CD8-positive, alpha-beta memory T cell (primary cell): ENCODE measurements around the gene NANOS2. TPM values are rescaled to one million over a fixed set of nuclear protein-coding genes. Genes with fewer than 3 reads are reported as not detected.

ENCODE experiments used
- CTCF ChIA-PET: fragments of 350-600 bp; sonication (Branson Sonifier 250); formaldehyde crosslinking; loops from one replicate; lab custom pipeline; 2021; ENCODE audit warnings: antibody characterized with exemption; lab: Charles Lee
- POLR2A ChIA-PET: fragments of 350-600 bp; sonication (Branson Sonifier 250); formaldehyde crosslinking; loops from one replicate; lab custom pipeline; 2021; ENCODE audit warnings: antibody characterized with exemption; lab: Charles Lee
- DNase-seq, 5 donors: peaks; one replicate each; pipeline versions ENCODE4 v3.0.0 to v3.0.0-alpha.2; 2020 to 2022; ENCODE audit warnings: mixed read lengths in 1 of 5
- H3K27ac ChIP-seq: one replicate; pipeline ENCODE4 v1.7.0; 2013; ENCODE audit warnings: low read depth, mild to moderate bottlenecking, low read length, moderate library complexity
- H3K27me3 ChIP-seq: 2 replicates; pipeline ENCODE4 v1.7.0; 2013; ENCODE audit warnings: low read length, mild to moderate bottlenecking; ENCODE audit not compliant: insufficient read depth, poor library complexity, severe bottlenecking
- H3K36me3 ChIP-seq: 2 replicates; pipeline ENCODE4 v1.7.0; 2013; ENCODE audit warnings: mild to moderate bottlenecking, low read length, moderate library complexity; ENCODE audit not compliant: insufficient read depth
- H3K4me1 ChIP-seq: 2 replicates; pipeline ENCODE4 v1.7.0; 2013; ENCODE audit warnings: mild to moderate bottlenecking, low read length, moderate library complexity; ENCODE audit not compliant: insufficient read depth
- H3K4me3 ChIP-seq: 2 replicates; pipeline ENCODE4 v1.7.0; 2013; ENCODE audit warnings: mild to moderate bottlenecking, low read length
- H3K9me3 ChIP-seq: 2 replicates; pipeline ENCODE4 v1.7.0; 2013; ENCODE audit warnings: mild to moderate bottlenecking, low read length
- H3K27ac Mint-ChIP-seq, 8 donors: one replicate each; pipeline ENCODE4 v1.8.0; 2020 to 2021; ENCODE audit warnings: mixed read lengths in 8 of 8, mild to moderate bottlenecking in 6 of 8, inconsistent platforms in 3 of 8, moderate library complexity in 3 of 8
- H3K27me3 Mint-ChIP-seq, 2 donors: one replicate each; pipeline ENCODE4 v1.8.0; 2020 to 2021; ENCODE audit warnings: mixed read lengths in 2 of 2, mild to moderate bottlenecking in 1 of 2, moderate library complexity in 1 of 2
- H3K36me3 Mint-ChIP-seq, 3 donors: one replicate each; pipeline ENCODE4 v1.8.0; 2020 to 2021; ENCODE audit warnings: mixed read lengths in 3 of 3, inconsistent platforms in 1 of 3, mild to moderate bottlenecking in 1 of 3
- H3K4me1 Mint-ChIP-seq, 3 donors: one replicate each; pipeline ENCODE4 v1.8.0; 2020 to 2021; ENCODE audit warnings: mixed read lengths in 3 of 3, inconsistent platforms in 1 of 3, mild to moderate bottlenecking in 1 of 3
- H3K4me3 Mint-ChIP-seq, 7 donors: one replicate each; pipeline ENCODE4 v1.8.0; 2020 to 2021; ENCODE audit warnings: mixed read lengths in 7 of 7, mild to moderate bottlenecking in 6 of 7, moderate library complexity in 4 of 7, inconsistent platforms in 2 of 7
- H3K9me3 Mint-ChIP-seq, 5 donors: one replicate each; pipeline ENCODE4 v1.8.0; 2020 to 2022; ENCODE audit warnings: mixed read lengths in 5 of 5, mild to moderate bottlenecking in 3 of 5, moderate library complexity in 2 of 5, inconsistent platforms in 1 of 5
- polyA plus RNA-seq: library from polyadenylated mRNA; unstranded; fragments of 300-500 nt; fragmentation: Illumina TruSeq; gene quantifications from one replicate; pipeline ENCODE4 v1.2.3, GENCODE V29; 2021
- total RNA-seq, 2 experiments: library from RNA; stranded (reverse); gene quantifications; one replicate each; pipeline ENCODE4 v1.2.3, GENCODE V29; 2021

NANOS2 gene
- total and polyA plus RNA-seq, 3 experiments from 2014 or later = not detected

DNA sequence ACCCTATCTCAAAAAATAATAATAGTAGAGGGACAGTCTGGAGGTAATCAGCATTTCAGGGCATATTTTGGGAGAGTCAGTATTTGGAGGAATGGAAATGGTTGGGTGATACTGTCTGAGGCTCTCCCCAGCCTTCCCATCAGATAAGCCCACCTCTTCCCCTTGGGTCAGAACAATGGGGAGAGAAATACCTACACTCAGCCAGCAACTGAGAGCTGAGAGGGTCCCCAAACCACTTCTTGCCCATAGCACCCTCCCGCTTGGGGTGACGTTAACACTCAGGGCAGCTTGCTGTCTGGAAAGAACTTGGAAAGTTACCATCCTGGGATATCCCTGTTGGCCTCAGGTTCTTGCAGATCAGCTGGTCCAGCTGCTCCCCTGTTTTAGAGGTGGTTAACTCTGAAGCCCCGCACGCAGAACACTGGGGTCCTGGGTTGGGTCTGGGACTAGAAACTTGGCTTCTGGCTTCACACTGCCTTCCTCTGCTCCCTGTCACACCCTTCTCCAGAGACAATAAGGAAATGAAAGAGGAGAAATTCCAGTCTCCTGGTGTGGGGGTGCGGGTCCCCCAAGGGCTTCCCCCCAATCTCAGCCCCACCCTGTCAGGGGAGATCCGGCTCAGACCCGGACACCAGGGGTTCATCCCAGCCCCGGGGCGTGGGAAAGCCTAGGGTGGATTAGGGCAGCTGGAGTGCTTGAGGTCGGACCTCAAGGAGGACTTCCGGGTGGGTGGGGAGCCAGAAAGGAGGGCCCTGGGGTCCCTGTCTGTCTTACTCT, 48.0 kb downstream of the NANOS2 start:
- peaks cover 4% of the 10 kb centered on the region for H3K27me3 ChIP-seq
- Mint-ChIP-seq H3K27ac (no peak overlapping the region), H3K27me3 (peaks cover 12 to 18% of the 10 kb centered on the region in 2 donors), H3K9me3 (no peaks in the 10 kb centered on the region), H3K36me3 (peaks cover 0 to 10% (median 0%) of the 10 kb centered on the region in 3 donors), H3K4me1 (peaks cover 17 to 28% (median 21%) of the 10 kb centered on the region in 3 donors), H3K4me3 (no peak overlapping the region)
- DNase-seq = no peak
- ChIA-PET CTCF (interaction anchor here (1.0 kb wide), 1 partner anchor 16 kb away, joined by 3 read pairs; no protein-coding TSS in a partner anchor), POLR2A (interaction anchor here (4.2 kb wide), 1 partner anchor 19 kb away, joined by 22 read pairs; the partner anchor contains the start of gene IRF2BP1)
- no peak overlapping the region for H3K4me3 ChIP-seq
- no peaks in the 10 kb centered on the region for H3K9me3 ChIP-seq
- H3K4me1 ChIP-seq = peaks cover 16% of the 10 kb centered on the region
- H3K27ac ChIP-seq = no peak overlapping the region
- H3K36me3 ChIP-seq = no peaks in the 10 kb centered on the region

DNA sequence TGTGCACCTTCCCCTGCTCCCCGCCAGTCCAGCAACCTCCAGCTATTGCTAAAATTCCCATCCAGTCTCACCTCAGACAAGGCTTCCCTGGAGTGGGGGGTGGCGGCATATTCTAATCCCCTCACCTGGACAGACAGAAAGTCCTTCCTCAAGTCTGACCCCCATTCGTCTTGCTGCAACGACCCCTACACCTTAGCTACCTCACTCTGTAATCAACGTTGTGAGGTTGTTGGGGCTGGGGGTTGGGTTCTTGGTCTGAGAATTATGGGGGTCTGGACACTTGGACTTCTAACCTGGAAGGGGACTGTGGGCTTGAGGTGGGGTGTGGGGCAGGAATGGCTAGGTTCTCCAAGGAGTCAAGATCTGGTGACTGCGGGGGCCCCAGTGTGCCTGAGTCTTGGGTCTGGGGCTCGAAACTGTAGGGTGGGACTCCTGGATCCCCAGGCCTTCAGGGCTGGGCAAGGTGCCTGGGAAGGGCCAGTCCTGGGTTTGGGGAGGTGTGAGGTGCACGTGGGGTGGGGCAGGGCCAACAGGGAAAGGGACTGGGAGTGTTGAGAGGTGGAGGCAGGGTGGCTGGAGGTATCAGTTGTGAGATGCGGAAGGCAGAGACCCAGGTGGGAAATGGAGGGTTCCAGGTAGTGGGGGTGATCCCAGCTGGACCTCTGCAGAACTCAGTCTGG, 49.2 kb downstream of the NANOS2 start:
- Mint-ChIP-seq H3K9me3 (no peaks in the 10 kb centered on the region), H3K27me3 (peaks cover 12 to 18% of the 10 kb centered on the region in 2 donors), H3K36me3 (peaks cover 0 to 12% (median 0%) of the 10 kb centered on the region in 3 donors), H3K4me1 (peaks cover 23 to 36% (median 24%) of the 10 kb centered on the region in 3 donors), H3K4me3 (peak overlapping the region in 4 of 7 donors; percentile 11 to 63 (median 46)), H3K27ac (no peak overlapping the region)
- H3K4me3 ChIP-seq = no peak overlapping the region
- H3K36me3 ChIP-seq = no peaks in the 10 kb centered on the region
- peaks cover 4% of the 10 kb centered on the region for H3K27me3 ChIP-seq
- no peaks in the 10 kb centered on the region for H3K9me3 ChIP-seq
- DNase-seq = peak in 1 of 5 donors; percentile 35
- H3K27ac ChIP-seq = no peak overlapping the region
- POLR2A ChIA-PET = interaction anchor here (4.2 kb wide), 1 partner anchor 21 kb away, joined by 22 read pairs; the partner anchor contains the start of gene IRF2BP1
- H3K4me1 ChIP-seq = peaks cover 16% of the 10 kb centered on the region
- CTCF ChIA-PET = interaction anchor here (1.0 to 2.4 kb wide), 4 partner anchors 14 to 96 kb away, joined by 3 to 11 read pairs (median 3); partner anchors contain the start of gene SIX5

DNA sequence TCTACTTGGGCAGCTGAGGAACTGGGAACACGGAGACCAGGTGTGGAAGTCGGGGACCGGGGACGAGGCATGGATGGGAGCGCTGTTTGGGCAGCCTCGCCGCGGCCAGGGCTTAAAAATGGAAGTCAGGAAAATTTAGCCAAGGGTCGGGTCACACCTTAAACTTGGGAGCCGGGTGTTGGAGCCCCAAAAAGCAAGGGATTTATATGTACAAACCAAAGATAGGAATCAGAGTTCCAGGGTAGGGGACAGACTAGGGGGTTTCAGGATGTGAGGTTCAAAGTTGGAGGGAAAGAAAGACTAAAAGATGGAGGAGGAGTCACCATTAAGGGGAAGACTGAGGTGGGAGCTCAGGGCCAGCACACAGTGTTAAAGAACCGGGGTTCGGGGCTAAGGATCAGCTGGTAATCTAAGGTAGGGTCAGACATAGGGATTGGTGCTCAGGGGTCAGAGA, 49.9 kb downstream of the NANOS2 start:
- Mint-ChIP-seq H3K4me3 (peak overlapping the region; percentile 53 to 85 (median 63)), H3K9me3 (no peaks in the 10 kb centered on the region), H3K4me1 (peaks cover 23 to 36% (median 24%) of the 10 kb centered on the region in 3 donors), H3K27me3 (peaks cover 12 to 18% of the 10 kb centered on the region in 2 donors), H3K27ac (peak overlapping the region in 3 of 8 donors; percentile 64 to 84 (median 82)), H3K36me3 (peaks cover 0 to 14% (median 0%) of the 10 kb centered on the region in 3 donors)
- Histone ChIP-seq H3K27ac (peak overlapping the region; percentile 18), H3K27me3 (peaks cover 4% of the 10 kb centered on the region), H3K9me3 (no peaks in the 10 kb centered on the region), H3K36me3 (no peaks in the 10 kb centered on the region), H3K4me1 (peaks cover 16% of the 10 kb centered on the region), H3K4me3 (no peak overlapping the region)
- CTCF ChIA-PET = interaction anchor here (1.0 to 3.0 kb wide), 7 partner anchors 14 to 95 kb away, joined by 3 to 20 read pairs (median 3); partner anchors contain the start of genes IRF2BP1, MYPOP and SIX5
- POLR2A ChIA-PET = interaction anchor here (4.2 kb wide), 1 partner anchor 21 kb away, joined by 22 read pairs; the partner anchor contains the start of gene IRF2BP1
- no peak for DNase-seq

DNA sequence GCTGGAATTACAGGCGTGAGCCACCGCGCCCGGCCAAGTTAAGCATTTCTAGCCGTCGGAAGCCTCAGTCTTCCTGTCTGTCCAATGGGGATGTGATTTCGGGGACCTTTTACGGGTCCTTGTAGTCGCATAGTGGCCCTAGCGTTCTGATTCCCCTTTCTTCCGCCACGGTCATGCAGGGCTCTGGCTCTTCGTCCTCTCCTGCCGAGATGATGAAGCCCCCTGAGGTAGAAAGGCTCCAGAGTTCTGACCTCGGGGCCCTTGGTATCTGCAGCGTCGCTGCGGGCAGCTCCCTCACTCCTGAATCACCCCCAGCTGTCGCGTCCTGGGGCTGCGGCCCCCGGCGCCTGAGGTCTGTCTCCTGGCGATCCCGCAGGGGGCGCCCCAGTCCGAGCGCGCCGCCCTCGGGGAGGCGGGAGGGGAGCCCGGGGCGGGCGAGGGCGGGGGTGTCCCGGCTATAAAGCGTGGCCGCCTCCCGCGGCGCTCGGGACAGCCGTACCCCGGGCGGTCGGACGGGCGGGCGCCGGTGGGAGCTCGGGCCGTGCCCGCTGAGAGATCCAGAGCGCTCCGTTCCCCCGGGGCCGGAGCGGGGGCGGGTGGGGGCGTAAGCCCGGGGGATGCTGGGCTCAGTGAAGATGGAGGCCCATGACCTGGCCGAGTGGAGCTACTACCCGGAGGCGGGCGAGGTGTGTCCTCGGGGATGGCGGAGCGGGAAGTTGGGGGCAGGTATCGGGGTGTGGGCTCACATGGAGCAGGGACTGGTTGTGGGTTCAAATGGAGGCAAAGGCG, 50.5 kb downstream of the NANOS2 start, which contains the start of gene FOXA3:
Gene FOXA3, plus strand, starts transcription at position 487 of the 789 bp plus-strand sequence. Its CDS starts 131 bp downstream, at position 618.
- Mint-ChIP-seq H3K4me1 (peaks cover 23 to 36% (median 24%) of the 10 kb centered on the region in 3 donors), H3K27ac (peak within 1 kb of the TSS; percentile 84 to 99 (median 93)), H3K9me3 (no peaks in the 10 kb centered on the region), H3K4me3 (peak within 1 kb of the TSS; percentile 88 to 96 (median 92)), H3K27me3 (peaks cover 12 to 18% of the 10 kb centered on the region in 2 donors), H3K36me3 (peaks cover 0 to 21% (median 0%) of the 10 kb centered on the region in 3 donors)
- Histone ChIP-seq H3K27ac (peak within 1 kb of the TSS; percentile 29), H3K4me1 (peaks cover 16% of the 10 kb centered on the region), H3K4me3 (peak within 1 kb of the TSS; percentile 71), H3K36me3 (no peaks in the 10 kb centered on the region), H3K9me3 (no peaks in the 10 kb centered on the region), H3K27me3 (peaks cover 4% of the 10 kb centered on the region)
- DNase-seq = peak; percentile 46 to 71 (median 50)
- ChIA-PET CTCF (interaction anchor here (0.7 to 3.0 kb wide), 12 partner anchors 15 to 222 kb away, joined by 3 to 20 read pairs (median 3); partner anchors contain the start of genes IRF2BP1, MYPOP and SIX5), POLR2A (interaction anchor here (0.6 to 4.2 kb wide), 10 partner anchors 16 to 483 kb away, joined by 3 to 22 read pairs (median 4); partner anchors contain the start of genes CCDC61, DMWD, IRF2BP1 and MYPOP)

DNA sequence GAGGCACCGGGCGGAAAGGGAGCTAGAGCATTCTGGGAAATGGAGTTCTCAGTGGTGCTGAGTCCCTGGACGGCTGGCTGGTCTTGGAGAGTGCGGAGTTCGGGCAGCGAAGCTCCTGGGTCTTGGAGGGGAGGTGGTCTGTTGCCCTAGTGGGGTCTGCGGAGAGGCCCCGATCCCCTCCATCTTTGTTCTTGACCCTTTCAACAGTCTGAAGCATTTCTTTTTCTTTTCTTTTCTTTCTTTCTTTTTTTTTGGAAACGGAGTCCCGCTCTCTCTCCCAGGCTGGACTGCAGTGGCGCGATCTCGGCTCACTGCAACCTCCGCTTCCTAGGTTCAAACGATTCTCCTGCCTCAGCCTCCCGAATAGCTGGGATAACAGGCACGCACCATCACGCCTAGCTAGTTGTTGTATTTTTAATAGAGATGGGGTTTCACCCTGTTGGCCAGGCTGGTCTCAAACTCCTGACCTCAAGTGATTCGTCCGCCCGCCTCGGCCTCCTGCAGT, 51.2 kb downstream of the NANOS2 start:
- CTCF ChIA-PET = interaction anchor here (0.7 to 3.0 kb wide), 8 partner anchors 16 to 222 kb away, joined by 3 to 20 read pairs (median 6); partner anchors contain the start of genes IRF2BP1, MYPOP and SIX5
- Mint-ChIP-seq H3K27me3 (peaks cover 12 to 18% of the 10 kb centered on the region in 2 donors), H3K36me3 (peaks cover 0 to 26% (median 0%) of the 10 kb centered on the region in 3 donors), H3K4me3 (peak overlapping the region; percentile 88 to 96 (median 92)), H3K9me3 (no peaks in the 10 kb centered on the region), H3K4me1 (peaks cover 24 to 37% (median 24%) of the 10 kb centered on the region in 3 donors), H3K27ac (peak overlapping the region; percentile 84 to 99 (median 93))
- peak overlapping the region; percentile 29 for H3K27ac ChIP-seq
- DNase-seq = no peak
- H3K36me3 ChIP-seq = no peaks in the 10 kb centered on the region
- POLR2A ChIA-PET = interaction anchor here (0.6 to 4.2 kb wide), 10 partner anchors 17 to 484 kb away, joined by 3 to 22 read pairs (median 4); partner anchors contain the start of genes CCDC61, DMWD, IRF2BP1 and MYPOP
- peaks cover 4% of the 10 kb centered on the region for H3K27me3 ChIP-seq
- no peaks in the 10 kb centered on the region for H3K9me3 ChIP-seq
- H3K4me1 ChIP-seq = peaks cover 16% of the 10 kb centered on the region
- H3K4me3 ChIP-seq = peak overlapping the region; percentile 71
